ENCODE measurements around the gene TMEM107.

The TMEM107 gene

DNA sequence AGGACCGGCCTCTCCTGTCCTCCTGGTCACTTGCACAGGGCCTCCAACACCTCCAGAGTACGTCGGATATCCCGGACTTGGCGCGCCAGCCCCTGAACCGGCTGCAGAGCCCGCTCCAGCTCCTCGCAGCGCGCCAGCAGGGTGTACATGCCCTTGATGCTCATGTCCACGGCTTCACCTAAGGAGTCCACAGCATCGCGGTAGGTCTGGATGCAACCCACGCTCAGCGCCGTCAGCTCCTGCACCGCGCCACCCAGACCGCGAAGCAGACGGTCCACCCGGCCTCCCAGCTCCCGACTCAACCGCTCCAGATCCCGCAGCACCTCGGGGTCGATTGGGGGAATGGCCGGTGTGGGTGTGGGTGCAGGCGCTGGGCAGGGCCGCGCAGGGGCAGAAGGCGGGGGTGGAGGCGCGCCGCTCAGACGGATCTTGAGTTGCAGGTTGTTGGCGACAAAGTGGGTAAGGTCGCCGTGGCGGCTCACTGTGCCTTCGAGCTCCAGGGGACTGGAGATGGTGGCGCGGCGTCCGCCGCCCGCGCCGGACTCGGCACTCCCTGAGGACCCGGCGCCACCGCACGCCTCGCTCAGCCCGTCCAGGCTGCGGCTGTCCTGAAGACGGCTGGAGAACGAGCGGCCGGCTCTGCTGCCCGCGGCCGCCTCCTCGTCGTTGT lies 13.0 kb upstream of the TMEM107 start:
- no peaks in the 10 kb centered on the region for H3K9me3 ChIP-seq (ENCODE audit: control insufficient read depth, low read length)
- no peak overlapping the region for H3K27ac ChIP-seq (ENCODE audit: low read depth, low read length, severe bottlenecking)
- H3K36me3 ChIP-seq (ENCODE audit: control insufficient read depth, insufficient read depth, low read length), result no peaks in the 10 kb centered on the region
- peak overlapping the region; percentile 85 for H3K4me3 ChIP-seq (ENCODE audit: extremely low read depth, insufficient read depth, low read length, poor library complexity, severe bottlenecking)
- WGBS, 2 experiments (ENCODE audit: insufficient coverage in 2 of 2), result 12 to 17% methylated on average over 44 to 46 of the region's 67 CpGs
- peaks cover 17% of the 10 kb centered on the region for H3K4me1 ChIP-seq (ENCODE audit: control insufficient read depth, insufficient read depth, low read length, poor library complexity, severe bottlenecking)

DNA sequence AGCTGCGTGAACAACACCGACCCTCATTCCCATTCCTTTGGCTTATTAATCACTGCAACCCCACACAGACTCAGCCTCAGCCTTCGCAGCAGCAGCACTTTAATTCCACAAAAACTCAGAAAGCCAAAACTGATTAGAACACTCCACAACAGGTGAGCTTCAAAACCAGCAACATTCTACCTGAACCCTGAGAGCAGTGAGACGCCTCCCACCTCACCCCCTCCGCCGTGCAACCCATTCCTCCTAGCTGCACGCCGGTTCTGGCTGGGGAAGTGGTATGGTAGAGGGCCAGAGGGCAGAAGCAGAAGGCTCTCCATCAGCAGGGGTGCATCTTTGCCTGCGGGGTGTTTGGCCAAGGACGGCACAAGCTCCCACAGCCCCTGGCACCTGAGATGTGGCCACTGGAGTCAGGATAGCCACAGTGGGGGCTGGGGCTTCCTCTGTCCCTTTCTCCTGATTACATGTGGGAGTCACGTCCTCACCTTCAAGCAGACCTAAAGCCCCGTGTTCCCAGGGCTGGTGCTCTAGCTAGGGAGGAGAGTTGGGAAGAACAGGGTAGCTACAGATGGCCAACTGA lies 12.2 kb upstream of the TMEM107 start:
- Histone ChIP-seq H3K4me3 (ENCODE audit: extremely low read depth, insufficient read depth, low read length, poor library complexity, severe bottlenecking) (peak overlapping the region; percentile 85), H3K9me3 (ENCODE audit: control insufficient read depth, low read length) (no peaks in the 10 kb centered on the region), H3K27ac (ENCODE audit: low read depth, low read length, severe bottlenecking) (peak overlapping the region; percentile 65), H3K36me3 (ENCODE audit: control insufficient read depth, insufficient read depth, low read length) (no peaks in the 10 kb centered on the region), H3K4me1 (ENCODE audit: control insufficient read depth, insufficient read depth, low read length, poor library complexity, severe bottlenecking) (peaks cover 21% of the 10 kb centered on the region)
- WGBS, 2 experiments (ENCODE audit: insufficient coverage in 2 of 2), result 58 to 61% methylated on average over 5 to 7 of the region's 12 CpGs

DNA sequence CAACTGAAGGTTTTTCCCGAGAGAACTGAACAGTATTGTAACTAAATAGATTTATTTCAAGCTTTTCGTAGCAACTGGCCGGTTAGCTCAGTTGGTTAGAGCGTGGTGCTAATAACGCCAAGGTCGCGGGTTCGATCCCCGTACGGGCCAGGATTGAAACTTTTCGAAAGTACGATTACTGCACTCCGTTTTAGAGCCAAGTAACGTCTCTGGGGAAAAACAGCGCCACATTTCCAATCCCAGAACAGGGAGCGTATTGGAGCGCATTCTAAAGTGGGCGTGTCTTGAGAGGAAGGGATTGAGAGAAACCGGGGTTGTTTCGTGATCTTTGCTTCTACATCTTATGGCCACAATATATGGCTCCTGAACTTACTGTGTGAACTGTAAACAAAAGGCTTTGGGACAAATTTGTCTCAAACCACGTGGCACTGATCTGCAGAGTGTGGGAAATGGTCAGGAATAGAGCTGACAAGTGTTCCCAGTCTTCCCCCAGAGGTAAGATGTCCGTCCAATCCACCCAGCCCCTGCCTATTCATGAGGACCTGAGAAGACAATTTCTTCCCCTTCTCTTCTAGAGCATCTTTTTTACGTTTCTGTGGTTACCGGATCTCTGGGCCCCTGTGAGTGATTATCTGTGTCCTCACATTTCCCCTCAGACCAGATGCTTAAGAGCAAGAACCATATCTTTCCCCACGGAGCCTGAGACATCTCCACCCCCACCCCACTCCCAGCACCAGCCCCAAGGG lies 11.5 kb upstream of the TMEM107 start:
- Histone ChIP-seq H3K4me1 (ENCODE audit: control insufficient read depth, insufficient read depth, low read length, poor library complexity, severe bottlenecking) (peaks cover 18% of the 10 kb centered on the region), H3K36me3 (ENCODE audit: control insufficient read depth, insufficient read depth, low read length) (no peaks in the 10 kb centered on the region), H3K27ac (ENCODE audit: low read depth, low read length, severe bottlenecking) (peak overlapping the region; percentile 88), H3K4me3 (ENCODE audit: extremely low read depth, insufficient read depth, low read length, poor library complexity, severe bottlenecking) (peak overlapping the region; percentile 85), H3K9me3 (ENCODE audit: control insufficient read depth, low read length) (no peaks in the 10 kb centered on the region)
- WGBS, 2 experiments (ENCODE audit: insufficient coverage in 2 of 2), result 3 to 5% methylated on average over 19 to 21 of the region's 25 CpGs

DNA sequence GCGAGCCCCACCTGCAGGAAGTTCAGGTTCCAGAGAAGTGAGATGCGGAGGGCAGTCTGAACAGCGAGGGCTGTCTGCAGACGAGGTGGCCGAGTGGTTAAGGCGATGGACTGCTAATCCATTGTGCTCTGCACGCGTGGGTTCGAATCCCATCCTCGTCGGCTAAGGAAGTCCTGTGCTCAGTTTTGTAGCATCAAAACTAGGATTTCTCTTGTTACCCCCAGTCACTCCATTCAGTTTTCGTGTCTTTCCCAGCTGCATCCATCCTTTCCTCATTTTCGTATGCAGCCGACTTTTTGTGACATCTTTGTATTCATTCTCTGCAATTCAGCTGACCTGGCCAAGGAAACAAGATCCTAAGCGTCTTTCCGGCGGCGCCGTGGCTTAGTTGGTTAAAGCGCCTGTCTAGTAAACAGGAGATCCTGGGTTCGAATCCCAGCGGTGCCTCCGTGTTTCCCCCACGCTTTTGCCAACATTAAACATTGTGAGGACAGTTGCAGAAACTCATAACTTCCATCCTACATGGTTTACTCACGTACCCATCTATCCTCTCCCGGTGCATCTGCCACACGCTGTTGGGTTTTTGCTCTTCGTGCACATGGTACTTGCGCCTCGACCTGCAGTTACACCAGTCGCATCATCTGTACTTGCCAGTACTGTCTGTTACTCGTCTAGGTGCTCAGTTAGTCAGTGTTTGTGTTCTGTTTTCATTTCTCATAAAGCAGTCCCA lies 10.8 kb upstream of the TMEM107 start:
- Histone ChIP-seq H3K4me3 (ENCODE audit: extremely low read depth, insufficient read depth, low read length, poor library complexity, severe bottlenecking) (peak overlapping the region; percentile 85), H3K27ac (ENCODE audit: low read depth, low read length, severe bottlenecking) (peak overlapping the region; percentile 88), H3K36me3 (ENCODE audit: control insufficient read depth, insufficient read depth, low read length) (no peaks in the 10 kb centered on the region), H3K4me1 (ENCODE audit: control insufficient read depth, insufficient read depth, low read length, poor library complexity, severe bottlenecking) (peaks cover 17% of the 10 kb centered on the region), H3K9me3 (ENCODE audit: control insufficient read depth, low read length) (no peaks in the 10 kb centered on the region)
- 0 to 1% methylated on average over 26 to 31 of the region's 32 CpGs for WGBS, 2 experiments (ENCODE audit: insufficient coverage in 2 of 2)

DNA sequence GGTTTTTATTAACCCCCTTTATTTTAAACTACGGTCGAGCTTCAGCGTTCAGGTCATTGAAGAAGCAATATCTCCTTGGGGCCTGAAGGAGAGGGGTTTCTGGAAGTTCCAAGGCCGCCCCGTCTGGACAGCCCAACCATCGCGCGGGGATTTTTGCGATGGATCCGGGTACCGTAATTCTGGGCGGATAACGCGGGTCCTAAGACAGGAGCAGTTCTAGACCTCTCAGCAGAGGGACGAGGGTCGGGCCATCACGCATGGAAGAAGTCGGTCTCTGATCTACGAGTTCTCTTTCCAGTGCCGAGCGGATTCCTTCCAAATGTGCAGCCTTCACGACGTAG lies 10.2 kb upstream of the TMEM107 start:
- whole genome bisulfite sequencing, 2 experiments (ENCODE audit: insufficient coverage in 2 of 2), result 0 to 1% methylated on average over 17 to 23 of the region's 23 CpGs
- peaks cover 17% of the 10 kb centered on the region for H3K4me1 ChIP-seq (ENCODE audit: control insufficient read depth, insufficient read depth, low read length, poor library complexity, severe bottlenecking)
- H3K36me3 ChIP-seq (ENCODE audit: control insufficient read depth, insufficient read depth, low read length), result no peaks in the 10 kb centered on the region
- H3K9me3 ChIP-seq (ENCODE audit: control insufficient read depth, low read length), result no peaks in the 10 kb centered on the region
- peak overlapping the region; percentile 88 for H3K27ac ChIP-seq (ENCODE audit: low read depth, low read length, severe bottlenecking)
- H3K4me3 ChIP-seq (ENCODE audit: extremely low read depth, insufficient read depth, low read length, poor library complexity, severe bottlenecking), result peak overlapping the region; percentile 85

DNA sequence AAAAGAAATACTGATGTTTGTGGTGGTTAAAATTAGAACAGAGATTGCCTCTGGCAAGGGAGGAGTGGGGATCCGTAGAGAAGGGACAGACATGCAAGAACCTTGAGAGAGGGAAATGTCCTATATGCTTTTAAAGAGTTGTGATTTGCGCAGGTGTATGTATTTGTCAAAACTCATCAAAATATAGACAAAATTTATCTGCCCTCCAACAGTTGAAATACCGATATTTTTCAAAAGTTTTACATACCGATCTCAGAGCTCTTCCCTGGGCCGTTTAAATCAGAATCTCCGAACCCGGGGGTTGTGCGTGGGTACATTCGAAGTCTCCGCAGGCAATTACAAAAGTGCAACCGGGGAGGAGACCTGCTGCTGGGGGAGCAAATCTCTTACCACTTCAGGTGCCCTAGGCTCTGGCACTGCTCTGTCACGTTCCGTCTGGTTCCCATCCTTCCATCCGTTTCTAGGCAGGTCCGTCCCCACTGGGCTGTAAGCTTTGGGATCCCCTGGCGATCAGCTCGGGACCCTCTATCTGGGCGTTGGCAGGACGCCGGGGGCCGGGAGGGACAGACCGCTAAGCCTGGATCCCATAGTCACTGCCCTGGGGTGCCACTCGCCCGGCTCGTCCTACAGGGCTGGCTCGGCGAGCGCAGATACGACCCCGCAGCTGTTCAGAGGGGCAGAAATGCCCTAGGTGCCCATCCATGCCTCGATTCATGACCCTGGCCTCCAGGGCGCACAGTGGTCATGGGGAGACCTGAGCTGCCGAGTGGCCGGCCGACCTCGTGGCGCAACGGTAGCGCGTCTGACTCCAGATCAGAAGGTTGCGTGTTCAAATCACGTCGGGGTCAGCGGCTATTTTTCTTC lies 9.6 kb upstream of the TMEM107 start:
- H3K4me1 ChIP-seq (ENCODE audit: control insufficient read depth, insufficient read depth, low read length, poor library complexity, severe bottlenecking), result peaks cover 15% of the 10 kb centered on the region
- peak overlapping the region; percentile 85 for H3K4me3 ChIP-seq (ENCODE audit: extremely low read depth, insufficient read depth, low read length, poor library complexity, severe bottlenecking)
- peak overlapping the region; percentile 88 for H3K27ac ChIP-seq (ENCODE audit: low read depth, low read length, severe bottlenecking)
- H3K9me3 ChIP-seq (ENCODE audit: control insufficient read depth, low read length), result no peaks in the 10 kb centered on the region
- 2% methylated on average over 29 to 42 of the region's 44 CpGs for WGBS, 2 experiments (ENCODE audit: insufficient coverage in 2 of 2)
- no peaks in the 10 kb centered on the region for H3K36me3 ChIP-seq (ENCODE audit: control insufficient read depth, insufficient read depth, low read length)

DNA sequence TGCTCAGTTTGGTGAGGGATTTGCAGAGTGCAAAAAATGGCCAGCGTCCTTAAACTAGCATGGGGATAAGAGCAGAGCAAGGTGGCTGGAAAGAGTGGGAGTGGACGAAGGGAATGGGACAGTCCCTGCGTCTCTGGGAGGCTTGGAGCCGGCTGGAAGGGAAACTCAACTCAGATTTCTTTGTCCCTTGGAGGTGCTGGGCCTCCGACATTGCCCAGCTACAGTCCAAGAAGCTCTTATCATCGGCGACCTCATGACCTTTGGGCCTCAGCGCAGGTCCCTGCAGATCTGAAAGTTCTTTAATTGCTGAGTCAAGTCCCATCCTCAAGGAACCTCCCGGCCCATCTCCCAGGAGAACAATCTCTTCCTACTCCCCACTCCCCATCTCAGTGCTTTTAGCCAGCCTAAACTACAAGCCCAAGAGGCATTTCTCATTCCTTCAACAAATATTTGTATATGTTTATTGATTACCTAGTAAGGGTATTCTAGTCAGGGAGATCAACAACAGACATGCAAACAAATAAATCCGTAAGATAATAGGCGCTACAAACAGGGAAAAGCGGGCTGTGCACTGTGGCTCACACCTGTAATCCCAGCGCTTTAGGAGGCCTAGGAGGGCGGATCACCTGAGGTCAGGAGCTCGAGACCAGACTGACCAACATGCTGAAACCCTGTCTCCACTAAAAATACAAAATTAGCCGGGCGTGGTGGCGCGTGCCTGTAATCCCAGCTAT lies 985 bp upstream of the TMEM107 start:
- H3K27ac ChIP-seq (ENCODE audit: low read depth, low read length, severe bottlenecking), result peak overlapping the region; percentile 79
- WGBS, 2 experiments (ENCODE audit: insufficient coverage in 2 of 2), result 73 to 82% methylated on average over 14 to 17 of the region's 19 CpGs

DNA sequence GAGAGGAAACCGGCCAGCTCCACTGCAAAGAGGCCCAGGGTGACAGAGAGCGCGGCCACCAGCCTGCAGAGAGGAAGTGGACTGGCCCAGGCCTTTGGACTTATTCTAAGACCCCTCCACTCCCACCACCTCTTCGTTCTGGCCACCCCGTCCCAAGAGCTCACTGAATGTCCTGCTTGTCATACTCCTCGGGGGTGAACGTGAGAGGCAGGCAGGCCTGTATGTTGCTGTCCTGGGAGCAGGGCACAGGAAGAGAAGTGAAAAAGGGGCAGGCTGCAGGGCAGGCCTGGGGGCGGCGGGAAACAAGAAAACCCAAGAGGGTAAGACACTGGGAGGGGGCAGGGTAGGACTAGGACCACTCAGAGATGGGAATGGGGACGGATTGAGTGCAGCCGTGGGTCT lies 384 bp downstream of the TMEM107 start:
- 11 to 33% methylated on average over 5 to 11 of the region's 11 CpGs for WGBS, 2 experiments (ENCODE audit: insufficient coverage in 2 of 2)

More for the DNA sequence above, 985 bp upstream of the TMEM107 start:
- peak overlapping the region; percentile 57 for H3K4me3 ChIP-seq (ENCODE audit: extremely low read depth, insufficient read depth, low read length, poor library complexity, severe bottlenecking)
- H3K36me3 ChIP-seq (ENCODE audit: control insufficient read depth, insufficient read depth, low read length), result no peaks in the 10 kb centered on the region
- H3K9me3 ChIP-seq (ENCODE audit: control insufficient read depth, low read length), result no peaks in the 10 kb centered on the region
- H3K4me1 ChIP-seq (ENCODE audit: control insufficient read depth, insufficient read depth, low read length, poor library complexity, severe bottlenecking), result no peaks in the 10 kb centered on the region

DNA sequence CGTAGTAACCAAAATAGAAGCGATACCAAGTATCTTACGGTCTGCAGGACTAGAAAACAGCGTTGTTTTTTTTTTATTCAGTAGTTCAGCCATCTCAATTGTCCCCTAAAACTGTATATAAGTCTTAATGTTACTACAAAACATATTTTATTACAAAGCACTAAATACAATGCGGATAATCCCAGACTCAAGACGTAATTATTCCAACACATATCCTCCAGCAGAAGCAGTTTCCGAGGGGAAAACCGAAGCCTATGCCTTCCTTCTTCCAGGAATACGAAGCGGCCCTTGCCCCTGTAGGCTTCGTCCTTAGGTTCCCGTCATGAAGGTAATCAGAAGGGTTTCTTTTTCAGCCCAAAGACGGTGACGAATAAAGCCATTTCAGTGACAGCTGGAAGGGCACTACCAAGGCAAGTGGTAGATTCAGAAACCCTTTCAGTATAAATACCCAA lies 2.3 kb downstream of the TMEM107 start:
- Histone ChIP-seq H3K4me3 (ENCODE audit: extremely low read depth, insufficient read depth, low read length, poor library complexity, severe bottlenecking) (peak overlapping the region; percentile 37), H3K9me3 (ENCODE audit: control insufficient read depth, low read length) (no peaks in the 10 kb centered on the region), H3K4me1 (ENCODE audit: control insufficient read depth, insufficient read depth, low read length, poor library complexity, severe bottlenecking) (no peaks in the 10 kb centered on the region), H3K27ac (ENCODE audit: low read depth, low read length, severe bottlenecking) (peak overlapping the region; percentile 94), H3K36me3 (ENCODE audit: control insufficient read depth, insufficient read depth, low read length) (no peaks in the 10 kb centered on the region)
- 5 to 8% methylated on average over 9 to 11 of the region's 14 CpGs for WGBS, 2 experiments (ENCODE audit: insufficient coverage in 2 of 2)

More for the DNA sequence above, 384 bp downstream of the TMEM107 start:
- Histone ChIP-seq H3K27ac (ENCODE audit: low read depth, low read length, severe bottlenecking) (peak overlapping the region; percentile 79), H3K4me1 (ENCODE audit: control insufficient read depth, insufficient read depth, low read length, poor library complexity, severe bottlenecking) (no peaks in the 10 kb centered on the region), H3K36me3 (ENCODE audit: control insufficient read depth, insufficient read depth, low read length) (no peaks in the 10 kb centered on the region), H3K4me3 (ENCODE audit: extremely low read depth, insufficient read depth, low read length, poor library complexity, severe bottlenecking) (peak overlapping the region; percentile 57), H3K9me3 (ENCODE audit: control insufficient read depth, low read length) (no peaks in the 10 kb centered on the region)

All from mesodermal cell (in vitro differentiated cells).